GM18519 (cell line): ENCODE results near the gene CCNJL.
"Not testable (repeated sequence)": the region's sequence is repeated elsewhere in the genome, so short reads cannot be mapped to it uniquely, and the experiment has no call there.

ENCODE experiments used
- ATAC-seq: cut with Tn5 transposase; IDR thresholded peaks from one replicate; pipeline ENCODE4 v1.9.1; 2021; ENCODE audit warnings: mild to moderate bottlenecking, moderate library complexity; ENCODE audit not compliant: unreplicated experiment, low FRiP score

CCNJL gene

GRCh38 chr5:160334716-160335115 lies 22.4 kb upstream of the CCNJL start:
- not testable (repeated sequence) for ATAC-seq

- no peak for ATAC-seq
Measured at GRCh38 chr5:160333721-160334120, 21.4 kb upstream of the CCNJL start.

GRCh38 chr5:160330212-160330611 lies 17.8 kb upstream of the CCNJL start:
- no peak for ATAC-seq

DNA sequence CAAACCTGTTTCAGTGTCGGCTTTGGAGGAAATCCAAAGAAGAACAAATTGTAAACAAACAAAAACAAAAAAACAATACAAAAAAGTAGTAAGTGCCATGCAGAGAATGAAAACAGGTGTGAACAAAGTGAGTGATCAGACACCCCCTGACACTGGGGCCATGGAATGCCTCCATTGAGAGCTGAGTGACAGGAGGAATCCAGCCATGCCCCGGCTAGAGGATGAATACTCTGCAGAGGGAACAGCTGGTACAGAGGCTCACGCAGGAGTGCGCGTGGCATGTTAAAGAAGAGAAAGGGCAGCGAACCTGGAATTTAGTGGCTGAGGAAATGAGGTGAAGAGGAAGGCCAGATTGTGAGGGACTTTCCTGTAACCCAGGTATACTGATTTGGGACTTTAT lies 15.5 kb upstream of the CCNJL start:
- no peak for ATAC-seq

DNA sequence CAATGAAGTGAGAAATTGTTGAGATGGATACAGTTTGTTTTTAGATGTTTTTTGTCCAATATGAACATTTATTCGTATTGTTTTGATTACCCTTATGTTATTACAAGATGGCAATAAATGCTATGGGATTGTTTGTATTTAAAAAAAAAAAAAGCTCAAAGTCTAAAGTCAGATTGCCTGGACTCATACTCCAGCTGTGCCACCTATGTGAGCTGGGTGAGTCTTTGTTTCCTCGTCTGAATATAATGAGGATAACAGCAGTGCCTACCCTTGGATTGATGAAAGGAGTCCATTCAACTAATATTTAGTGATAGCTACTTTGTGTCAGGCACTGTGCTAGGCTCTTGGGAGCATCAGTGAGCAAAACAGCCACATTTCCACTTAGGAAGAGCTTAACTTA lies 14.6 kb upstream of the CCNJL start:
- no peak for ATAC-seq

DNA sequence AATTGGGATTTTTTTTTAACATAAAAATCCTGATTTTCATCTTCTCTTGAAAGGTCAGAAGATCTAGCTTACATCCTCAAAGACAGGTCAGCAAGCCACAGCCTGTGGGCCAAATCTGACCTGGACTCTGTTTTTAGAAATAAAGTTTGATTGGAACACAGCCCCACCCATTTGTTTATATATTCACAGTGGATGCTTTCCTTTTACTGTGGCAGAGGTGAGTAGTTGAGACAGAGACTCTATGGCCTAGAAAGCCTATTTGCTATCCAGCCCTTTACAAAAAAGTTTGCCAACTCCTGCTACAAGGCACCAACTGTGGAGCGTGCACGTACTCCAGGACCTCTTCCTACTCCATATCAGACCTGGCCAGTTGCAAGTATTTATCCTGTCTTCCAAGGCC lies 13.4 kb upstream of the CCNJL start:
- no peak for ATAC-seq

DNA sequence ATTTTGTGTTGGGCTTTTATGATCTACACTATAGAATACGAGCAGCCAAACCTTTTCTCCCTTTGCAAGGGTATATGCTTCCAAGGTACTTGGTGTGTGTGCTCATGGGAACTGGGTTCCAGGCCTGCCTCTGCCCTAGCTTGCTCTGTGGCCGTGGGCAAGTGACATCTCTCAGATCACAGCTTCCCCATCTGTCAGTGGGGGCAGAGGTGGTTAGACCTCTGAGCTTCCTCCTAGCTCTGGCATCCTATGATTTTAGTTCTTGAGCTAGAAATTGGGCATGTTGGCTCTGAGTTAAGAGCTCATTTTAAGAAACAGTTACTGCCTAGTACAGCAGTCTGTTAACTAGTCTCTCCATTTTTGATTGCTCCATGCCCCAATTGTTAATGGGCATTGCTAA lies 12.5 kb upstream of the CCNJL start:
- no peak for ATAC-seq

DNA sequence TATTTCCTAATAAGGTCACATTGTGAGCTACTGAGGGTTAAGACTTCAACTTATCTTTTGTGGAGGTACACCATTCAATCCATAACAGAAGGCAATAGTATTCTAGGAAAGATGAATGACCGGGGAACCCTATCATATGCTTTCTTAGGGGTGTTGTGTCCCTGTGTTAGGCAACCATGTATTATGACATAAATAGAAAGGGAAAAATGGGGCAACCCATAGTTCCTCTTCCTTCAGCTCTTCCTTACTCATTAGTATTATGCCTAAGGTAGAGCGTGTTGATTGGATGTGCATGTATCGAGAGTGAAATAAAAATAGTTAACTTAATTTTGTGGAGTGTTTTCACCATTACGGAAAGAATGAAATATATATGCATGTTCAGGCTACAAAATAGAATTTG lies 6.0 kb upstream of the CCNJL start:
- no peak for ATAC-seq

DNA sequence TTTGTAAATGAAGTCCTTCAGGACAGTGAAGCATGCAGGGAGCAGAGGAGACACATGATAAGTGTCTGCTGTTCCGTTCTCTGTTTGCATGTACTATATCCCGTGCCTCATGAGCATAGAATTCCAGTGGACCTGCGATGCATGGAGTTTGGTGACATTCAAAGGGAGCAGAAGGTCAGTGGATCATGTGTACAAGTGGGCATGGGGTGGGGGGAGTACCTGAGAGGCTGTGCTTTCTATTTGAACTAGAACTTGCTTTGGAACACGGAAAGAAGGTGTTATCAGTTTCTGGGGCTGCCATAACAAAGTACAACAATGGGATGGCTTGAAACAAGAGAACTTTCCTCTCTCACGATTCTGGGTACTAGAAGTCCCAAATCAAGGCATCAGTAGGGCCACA lies 5.1 kb upstream of the CCNJL start:
- ATAC-seq, result no peak

GRCh38 chr5:160315968-160316367 lies 3.6 kb upstream of the CCNJL start:
- no peak for ATAC-seq

- ATAC-seq, result no peak
Measured at GRCh38 chr5:160312960-160313727, 780 bp upstream of the CCNJL start.

DNA sequence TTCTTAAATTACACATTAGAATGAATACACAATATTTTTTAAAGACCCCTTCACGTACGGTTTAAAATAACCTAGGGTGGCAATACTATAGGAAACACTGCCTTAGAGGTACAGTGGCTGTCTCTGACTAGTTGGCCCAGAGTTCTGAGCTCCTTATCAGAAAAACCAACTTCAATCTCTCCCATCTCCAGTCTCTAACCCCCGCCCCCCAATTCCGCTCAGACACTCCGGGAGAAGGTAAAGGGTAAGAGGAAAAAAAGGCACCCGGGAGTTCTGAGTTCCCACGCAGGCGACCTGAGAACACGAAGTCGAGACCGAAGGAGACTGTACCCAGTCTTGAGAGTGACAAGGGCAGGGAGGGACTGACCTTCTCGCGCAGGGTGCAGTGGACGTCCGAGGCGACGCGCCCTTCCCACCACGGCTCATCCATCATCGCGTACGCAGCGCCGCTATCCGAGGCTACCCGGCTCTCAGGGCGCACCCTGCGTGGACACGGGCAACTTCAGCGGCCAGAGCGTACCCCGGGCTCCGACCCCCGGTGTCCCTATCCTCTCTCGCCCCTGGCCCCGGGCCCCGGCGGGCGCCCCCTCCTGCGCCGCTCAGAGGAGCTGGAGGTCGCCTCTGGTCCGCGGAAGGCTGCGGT lies 752 bp downstream of the CCNJL start:
- no peak for ATAC-seq

DNA sequence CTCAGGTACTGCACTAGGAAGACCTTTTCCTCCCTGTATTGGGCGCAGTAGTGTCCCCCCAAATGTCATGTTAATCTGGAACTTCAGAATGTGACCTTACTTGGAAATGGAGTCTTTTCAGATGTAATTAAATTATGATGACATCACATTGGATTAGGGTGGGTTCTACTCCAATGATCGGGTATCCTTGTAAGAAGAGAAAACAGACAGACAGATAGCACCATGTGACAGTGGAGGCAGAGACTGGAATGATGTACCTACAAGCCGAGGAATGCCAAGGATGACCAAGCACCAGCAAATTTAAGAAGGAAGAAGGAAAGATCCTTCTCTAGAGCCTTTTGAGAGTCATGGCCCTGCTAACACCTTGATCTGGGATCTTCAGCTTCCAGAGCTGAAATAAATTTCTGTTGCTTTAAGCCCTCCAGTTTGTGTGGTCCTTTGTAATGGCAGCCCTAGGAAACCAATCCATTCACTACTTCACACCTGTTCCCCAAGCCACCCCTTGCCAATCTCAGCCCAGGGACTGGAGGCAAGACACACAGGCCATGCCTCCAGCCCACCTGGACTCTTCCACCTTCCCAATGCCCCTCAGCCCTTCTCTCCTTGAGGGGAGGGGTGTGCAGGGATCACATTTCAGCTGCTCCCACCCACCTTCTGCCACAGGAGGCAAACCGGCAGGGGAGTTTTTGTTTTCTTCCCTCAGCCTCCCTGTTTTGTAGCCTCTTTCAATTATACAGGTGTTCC lies 1.6 kb downstream of the CCNJL start:
- no peak for ATAC-seq

DNA sequence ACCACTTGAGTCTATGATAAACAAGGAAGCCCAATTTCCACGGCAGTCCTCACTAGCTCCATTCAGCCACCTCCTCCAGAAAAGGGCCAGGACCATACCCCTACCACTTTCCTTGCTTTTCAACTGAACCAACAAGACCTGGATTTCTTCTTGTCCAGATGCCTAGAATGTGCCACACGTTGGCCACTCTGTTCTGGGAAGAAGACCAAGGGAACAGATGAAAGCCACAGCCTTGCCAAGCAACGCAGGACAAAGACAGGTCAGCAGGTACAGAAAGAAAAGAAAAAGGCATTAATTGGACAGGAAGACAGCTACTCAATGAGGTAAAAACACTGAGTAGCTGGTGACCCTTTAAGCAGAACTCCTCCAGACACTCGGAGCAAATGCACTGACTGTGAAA lies 2.2 kb downstream of the CCNJL start:
- ATAC-seq, result no peak

DNA sequence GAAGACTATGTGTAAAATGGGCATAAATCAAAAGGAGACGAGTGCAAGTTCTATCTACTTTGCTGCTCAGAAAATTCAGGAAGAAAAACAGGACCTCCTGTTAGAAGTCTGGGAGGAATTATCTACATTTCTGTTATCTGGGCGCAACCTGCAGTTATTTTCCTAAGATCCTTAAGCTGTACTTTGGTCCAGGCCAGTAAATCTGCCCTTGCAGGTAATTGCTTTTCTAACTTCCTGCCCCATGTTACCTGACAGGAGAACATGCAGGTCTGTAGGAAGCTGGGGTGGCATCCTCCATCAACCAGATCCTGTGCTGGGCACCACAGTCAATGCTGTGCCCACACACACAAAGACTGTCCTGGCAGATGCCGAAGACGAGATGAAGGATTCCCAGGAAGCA lies 5.7 kb downstream of the CCNJL start:
- no peak for ATAC-seq

DNA sequence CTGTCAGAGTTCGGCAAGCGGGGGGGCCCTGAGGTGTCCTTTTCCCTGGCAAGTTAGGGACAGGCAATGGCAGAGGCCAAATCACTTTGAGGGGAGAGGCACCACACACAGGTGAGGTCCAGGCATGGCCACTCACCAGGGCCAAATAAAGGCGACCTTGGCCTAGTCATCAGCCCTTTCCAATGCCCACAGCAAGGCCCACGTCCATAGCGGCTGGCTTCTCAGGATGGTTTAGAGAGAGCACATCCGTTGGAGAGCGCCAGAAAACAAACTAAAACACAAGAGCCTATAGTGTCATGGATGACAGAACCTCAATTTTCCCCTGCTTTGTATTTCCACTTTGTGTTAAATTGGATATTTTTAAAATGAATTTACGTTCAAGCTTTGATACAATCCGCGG lies 7.0 kb downstream of the CCNJL start:
- no peak for ATAC-seq

DNA sequence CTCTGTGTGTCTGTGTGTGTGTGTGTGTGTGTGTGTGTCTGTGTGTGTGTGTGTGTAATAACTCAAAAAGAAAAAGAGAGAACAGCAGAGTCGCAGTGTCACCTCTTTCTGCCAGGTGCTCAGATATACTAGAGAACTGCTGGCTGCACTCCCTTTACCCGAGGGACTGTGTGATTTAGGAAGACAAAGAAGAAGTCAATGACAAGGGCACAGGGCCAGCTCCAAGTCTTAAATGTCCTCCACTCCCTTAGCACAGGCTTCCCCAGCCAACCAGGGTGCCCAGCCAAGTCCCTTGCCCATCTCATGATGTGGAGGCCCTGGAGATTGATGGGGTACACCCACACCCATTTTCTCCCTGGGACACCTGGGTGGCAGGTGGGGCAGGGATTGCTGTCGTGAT lies 8.7 kb downstream of the CCNJL start:
- no peak for ATAC-seq

- ATAC-seq, result no peak
Measured at GRCh38 chr5:160298189-160298588, 14.2 kb downstream of the CCNJL start.

DNA sequence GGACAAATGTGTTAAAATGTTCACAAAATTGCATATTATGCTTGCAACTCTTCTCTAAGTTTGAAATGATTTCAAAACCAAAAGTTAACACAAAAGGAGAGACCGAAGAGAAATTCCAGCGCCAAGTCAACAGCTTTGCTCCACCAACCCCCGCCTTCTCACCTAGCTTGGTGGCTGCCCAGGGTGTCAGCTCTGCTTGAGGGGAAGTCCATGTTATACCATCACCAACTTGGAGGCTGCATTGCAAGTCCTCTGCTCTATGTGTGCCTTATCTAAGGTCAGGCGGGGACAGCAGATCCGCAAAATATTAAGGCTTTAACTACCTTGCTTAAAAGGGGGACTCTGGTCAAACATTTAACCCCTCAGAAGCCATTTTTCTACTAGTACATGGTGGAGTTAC lies 14.6 kb downstream of the CCNJL start:
- no peak for ATAC-seq

DNA sequence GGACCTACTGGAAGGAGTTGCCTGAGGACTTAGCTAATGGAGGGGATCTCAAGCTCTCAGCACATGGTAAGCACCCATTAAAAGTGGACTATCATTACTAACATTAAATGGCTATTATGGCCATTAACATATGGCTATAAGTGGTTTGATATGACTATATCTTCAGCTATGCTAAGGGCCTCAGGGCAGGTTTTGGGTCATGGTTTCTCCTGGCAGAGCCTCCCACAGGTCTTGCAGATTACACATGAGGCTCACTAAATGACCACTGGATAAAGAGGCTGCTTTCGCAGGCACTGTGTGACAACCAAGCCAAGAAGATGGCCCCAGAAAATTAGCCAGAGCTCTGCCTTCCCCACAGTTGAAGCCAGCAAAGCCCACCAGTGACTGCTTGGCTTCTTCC lies 15.4 kb downstream of the CCNJL start:
- no peak for ATAC-seq

DNA sequence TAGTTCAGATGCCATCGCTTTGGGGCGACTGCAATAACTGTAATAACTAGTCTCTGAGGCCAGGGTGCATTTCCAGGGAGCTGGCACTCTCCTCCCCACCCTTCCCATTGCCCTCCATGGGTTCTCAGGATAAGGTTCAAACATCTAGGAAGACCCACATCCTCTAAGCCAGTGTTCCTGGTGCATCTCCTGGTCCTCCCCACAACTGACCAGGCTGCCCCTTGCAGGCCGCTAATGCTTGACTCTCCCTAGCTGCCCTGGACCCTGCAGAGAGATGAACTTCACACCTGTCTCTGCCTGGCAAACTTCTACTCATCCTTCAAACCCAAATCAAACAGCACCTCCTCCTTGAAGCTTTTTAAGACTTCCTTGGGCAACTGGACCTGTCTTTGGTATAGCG lies 15.9 kb downstream of the CCNJL start:
- ATAC-seq, result no peak
